GM12878 (cell line): ENCODE data around the gene FGFRL1. TPM values are rescaled to one million over a fixed set of nuclear protein-coding genes. Genes with fewer than 3 reads are reported as not detected.

Source experiments
- ATF3 ChIP-seq: IDR thresholded peaks from 2 replicates; pipeline ENCODE4 v1.6.1; 2011; ENCODE audit warnings: low read depth, mild to moderate bottlenecking, low read length, moderate library complexity, borderline replicate concordance; ENCODE audit errors: extremely low read depth
- BACH1 ChIP-seq: fragments of 450-650 bp; IDR thresholded peaks from 2 replicates; pipeline ENCODE4 v1.6.1; 2017; ENCODE audit warnings: mild to moderate bottlenecking, borderline replicate concordance
- BCLAF1 ChIP-seq: fragments of 450-650 bp; IDR thresholded peaks from 2 replicates; pipeline ENCODE4 v1.6.1; 2017; ENCODE audit warnings: antibody characterized with exemption, mild to moderate bottlenecking, moderate library complexity
- E4F1 ChIP-seq: fragments of 450-650 bp; IDR thresholded peaks from 2 replicates; pipeline ENCODE4 v1.6.1; 2018; ENCODE audit warnings: borderline replicate concordance, mild to moderate bottlenecking; ENCODE audit not compliant: partially characterized antibody
- ELK1 ChIP-seq: IDR thresholded peaks from 2 replicates; pipeline ENCODE4 v1.6.1; 2012; ENCODE audit warnings: low read depth, low read length, improper control_type of control experiment
- EP300 ChIP-seq, 2 experiments: fragments of 150-350 bp in 1 of 2; IDR thresholded peaks; 2 replicates each; pipeline ENCODE4 v1.6.1; 2011 to 2012; ENCODE audit warnings: low read depth in 2 of 2, low read length in 2 of 2, borderline replicate concordance in 1 of 2, improper control_type of control experiment in 1 of 2, inconsistent platforms in 1 of 2; ENCODE audit not compliant: control insufficient read depth in 1 of 2
- HDAC2 ChIP-seq: fragments of 200-600 bp; sonication (generic); IDR thresholded peaks from 2 replicates; pipeline ENCODE4 v1.6.1; 2017
- LARP7 ChIP-seq: fragments of 450-650 bp; IDR thresholded peaks from 2 replicates; pipeline ENCODE4 v1.6.1; 2017; ENCODE audit warnings: mild to moderate bottlenecking
- MTA3 ChIP-seq: IDR thresholded peaks from 2 replicates; pipeline ENCODE4 v1.6.1; 2012; ENCODE audit warnings: low read length, inconsistent platforms, borderline replicate concordance
- MXI1 ChIP-seq: fragments of 150-350 bp; IDR thresholded peaks from 2 replicates; pipeline ENCODE4 v1.6.1; 2011; ENCODE audit warnings: low read depth, mild to moderate bottlenecking, inconsistent platforms, low read length, improper control_type of control experiment
- PBX3 ChIP-seq: IDR thresholded peaks from 2 replicates; pipeline ENCODE4 v1.6.1; 2011; ENCODE audit warnings: mild to moderate bottlenecking, low read depth, low read length, moderate library complexity; ENCODE audit not compliant: insufficient replicate concordance
- SIX5 ChIP-seq: IDR thresholded peaks from 2 replicates; pipeline ENCODE4 v1.6.1; 2011; ENCODE audit warnings: mild to moderate bottlenecking, low read depth, low read length, moderate library complexity; ENCODE audit not compliant: severe bottlenecking
- SMAD1 ChIP-seq: fragments of 450-650 bp; IDR thresholded peaks from 2 replicates; pipeline ENCODE4 v1.6.1; 2018; ENCODE audit warnings: mild to moderate bottlenecking, low read depth; ENCODE audit not compliant: partially characterized antibody
- ZBED1 ChIP-seq: IDR thresholded peaks from 2 replicates; pipeline ENCODE4 v1.6.1; 2016; ENCODE audit warnings: borderline replicate concordance
- polyA plus RNA-seq, 11 experiments: library from polyadenylated mRNA; depleted of rRNA in 4 of 11; unstranded in 6 of 11; stranded (reverse) in 5 of 11; fragments of >200 nt; fragmentation: Nextera tagmentation in 4 of 11; fragmentation: Illumina TruSeq in 1 of 11; extraction: Ambion mirVana in 4 of 11; extraction: Trizol in 1 of 11; gene quantifications; 1 replicate in 1 of 11; 2 replicates in 10 of 11; pipeline versions ENCODE4 v1.2.1 to v1.2.3, GENCODE V29; 2011 to 2016; ENCODE audit warnings: inconsistent platforms in 2 of 11, missing spikeins in 2 of 11, low read depth in 1 of 11
- total RNA-seq, 4 experiments: library from RNA; depleted of rRNA in 3 of 4; stranded (reverse); fragments of >200 nt in 3 of 4; fragmentation: Illumina TruSeq in 1 of 4; extraction: Trizol in 1 of 4; gene quantifications; 2 replicates each; pipeline versions ENCODE4 v1.2.1 to v1.2.3, GENCODE V29; 2013 to 2021
- TF ChIP-seq, protein P1 (sequence below): IDR thresholded peaks from 2 replicates; pipeline ENCODE4 v1.6.1; 2011; ENCODE audit warnings: low read depth, low read length, improper control_type of control experiment, borderline replicate concordance
- TF ChIP-seq, protein P2 (sequence below), 3 experiments: IDR thresholded peaks in 2 of 3; conservative IDR thresholded peaks in 1 of 3; 2 replicates each; pipeline ENCODE4 v1.5.1; 2011; ENCODE audit warnings: low read depth in 3 of 3, low read length in 3 of 3, mild to moderate bottlenecking in 3 of 3, control low read depth in 2 of 3, moderate library complexity in 2 of 3, inconsistent platforms in 1 of 3, mixed read lengths in 1 of 3; ENCODE audit not compliant: control insufficient read depth in 2 of 3, insufficient read depth in 1 of 3; ENCODE audit errors: extremely low read depth in 1 of 3

FGFRL1 gene
- total and polyA plus RNA-seq, 10 of the 15 experiments (the other 5 are each of a cell fraction or from before 2014, with no cell fraction given) = 0.02 to 1.5 (median 0.29) TPM; not detected in 2

- TF ChIP-seq E4F1 = no peak
- TF ChIP-seq, protein P1, sequence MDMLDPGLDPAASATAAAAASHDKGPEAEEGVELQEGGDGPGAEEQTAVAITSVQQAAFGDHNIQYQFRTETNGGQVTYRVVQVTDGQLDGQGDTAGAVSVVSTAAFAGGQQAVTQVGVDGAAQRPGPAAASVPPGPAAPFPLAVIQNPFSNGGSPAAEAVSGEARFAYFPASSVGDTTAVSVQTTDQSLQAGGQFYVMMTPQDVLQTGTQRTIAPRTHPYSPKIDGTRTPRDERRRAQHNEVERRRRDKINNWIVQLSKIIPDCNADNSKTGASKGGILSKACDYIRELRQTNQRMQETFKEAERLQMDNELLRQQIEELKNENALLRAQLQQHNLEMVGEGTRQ = peak; percentile 50
- TF ChIP-seq HDAC2 = no peak
- TF ChIP-seq, protein P2, sequence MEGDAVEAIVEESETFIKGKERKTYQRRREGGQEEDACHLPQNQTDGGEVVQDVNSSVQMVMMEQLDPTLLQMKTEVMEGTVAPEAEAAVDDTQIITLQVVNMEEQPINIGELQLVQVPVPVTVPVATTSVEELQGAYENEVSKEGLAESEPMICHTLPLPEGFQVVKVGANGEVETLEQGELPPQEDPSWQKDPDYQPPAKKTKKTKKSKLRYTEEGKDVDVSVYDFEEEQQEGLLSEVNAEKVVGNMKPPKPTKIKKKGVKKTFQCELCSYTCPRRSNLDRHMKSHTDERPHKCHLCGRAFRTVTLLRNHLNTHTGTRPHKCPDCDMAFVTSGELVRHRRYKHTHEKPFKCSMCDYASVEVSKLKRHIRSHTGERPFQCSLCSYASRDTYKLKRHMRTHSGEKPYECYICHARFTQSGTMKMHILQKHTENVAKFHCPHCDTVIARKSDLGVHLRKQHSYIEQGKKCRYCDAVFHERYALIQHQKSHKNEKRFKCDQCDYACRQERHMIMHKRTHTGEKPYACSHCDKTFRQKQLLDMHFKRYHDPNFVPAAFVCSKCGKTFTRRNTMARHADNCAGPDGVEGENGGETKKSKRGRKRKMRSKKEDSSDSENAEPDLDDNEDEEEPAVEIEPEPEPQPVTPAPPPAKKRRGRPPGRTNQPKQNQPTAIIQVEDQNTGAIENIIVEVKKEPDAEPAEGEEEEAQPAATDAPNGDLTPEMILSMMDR (IDR thresholded peaks at IDR 0.05 in 2 of 3, conservative IDR thresholded peaks at IDR 0.05 in 1 of 3; ENCODE audit: control insufficient read depth in 2 of 3, extremely low read depth in 1 of 3, insufficient read depth in 1 of 3, low read depth in 3 of 3, low read length in 3 of 3) = peak; percentile 58 to 79 (median 69)
- TF ChIP-seq EP300 (IDR thresholded peaks at IDR 0.05; ENCODE audit: borderline replicate concordance in 1 of 2, control insufficient read depth in 1 of 2, low read depth in 2 of 2, low read length in 2 of 2) = 0 out of 4 replicates have a peak, but pooled peaks of 1 of the 2 experiments have one; percentile 7
- no peak for TF ChIP-seq SMAD1
- peak; percentile 99 for TF ChIP-seq BACH1
- no peak for TF ChIP-seq MTA3
- TF ChIP-seq BCLAF1 = 0 out of 2 replicates have a peak, but pooled peaks have one; percentile 61
- TF ChIP-seq MXI1 = peak; percentile 92
- no peak for TF ChIP-seq SIX5
- no peak for TF ChIP-seq PBX3
- TF ChIP-seq LARP7 = peak; percentile 98
- no peak for TF ChIP-seq ZBED1
- no peak for TF ChIP-seq ATF3
- TF ChIP-seq ELK1 = no peak
Measured at GRCh38 chr4:986879-987623, 24.4 kb upstream of the FGFRL1 start, which contains the start of gene IDUA (continued).
